Glutamatergic neuron (in vitro differentiated cells): ENCODE results near the gene GPC6. TPM values are rescaled to one million over a fixed set of nuclear protein-coding genes. Genes with fewer than 3 reads are reported as not detected.

Experiments used
- DNase-seq: peaks from one replicate; pipeline ENCODE4 v3.0.0; 2022
- H3K27ac Mint-ChIP-seq: one replicate; pipeline ENCODE4 v1.8.0; 2020; ENCODE audit warnings: mild to moderate bottlenecking, mixed read lengths, inconsistent platforms; ENCODE audit not compliant: unreplicated experiment
- H3K27me3 Mint-ChIP-seq: one replicate; pipeline ENCODE4 v1.8.0; 2020; ENCODE audit warnings: mild to moderate bottlenecking, moderate library complexity, mixed read lengths, inconsistent platforms; ENCODE audit not compliant: unreplicated experiment
- H3K36me3 Mint-ChIP-seq: one replicate; pipeline ENCODE4 v1.8.0; 2020; ENCODE audit warnings: mild to moderate bottlenecking, mixed read lengths, inconsistent platforms; ENCODE audit not compliant: unreplicated experiment
- H3K4me1 Mint-ChIP-seq: one replicate; pipeline ENCODE4 v1.8.0; 2020; ENCODE audit warnings: mild to moderate bottlenecking, low read depth, mixed read lengths, inconsistent platforms; ENCODE audit not compliant: unreplicated experiment
- H3K4me3 Mint-ChIP-seq: one replicate; pipeline ENCODE4 v1.8.0; 2020; ENCODE audit warnings: mild to moderate bottlenecking, mixed read lengths, inconsistent platforms; ENCODE audit not compliant: unreplicated experiment
- H3K9me3 Mint-ChIP-seq: one replicate; pipeline ENCODE4 v1.8.0; 2020; ENCODE audit warnings: mild to moderate bottlenecking, moderate library complexity, mixed read lengths, inconsistent platforms; ENCODE audit not compliant: unreplicated experiment
- total RNA-seq: library from RNA; stranded (reverse); fragmentation: NEBNext Ultra II Directional; extraction: Animal tissue kit (Norgen Biotek cat#: 25700); gene quantifications from one replicate; pipeline ENCODE4 v1.2.1, GENCODE V29; 2021; ENCODE audit not compliant: unreplicated experiment
- TF ChIP-seq, protein P1 (sequence below): fragments of 200-600 bp; sonication (generic); IDR thresholded peaks from one replicate; pipeline ENCODE4 v1.5.0; 2021; ENCODE audit not compliant: partially characterized antibody, unreplicated experiment

GPC6 gene
- total RNA-seq, 1 donor from 2014 or later: 11.8 TPM

DNA sequence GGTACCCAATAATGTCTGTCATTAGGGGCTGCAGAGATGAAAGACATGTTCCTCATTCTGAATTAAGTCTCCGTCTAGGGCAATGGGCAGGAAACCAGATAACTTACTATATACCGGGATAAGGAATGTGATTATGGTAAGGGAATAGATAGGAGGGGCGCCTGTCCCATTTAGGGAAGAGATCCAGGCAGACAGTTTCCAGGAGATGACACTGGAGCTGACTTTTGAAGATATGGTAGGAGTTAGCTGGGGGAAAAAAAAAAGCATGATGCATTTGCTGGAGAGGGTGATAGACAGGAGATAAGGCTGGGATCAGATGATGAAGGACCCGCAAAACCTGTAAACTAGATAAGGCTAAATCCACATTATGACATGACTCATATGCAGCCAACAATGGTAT is 912.2 kb downstream of the GPC6 start:
- no peaks in the 10 kb centered on the region for H3K36me3 Mint-ChIP-seq
- peaks cover 5% of the 10 kb centered on the region for H3K27me3 Mint-ChIP-seq
- no peak for DNase-seq
- H3K4me3 Mint-ChIP-seq: no peak overlapping the region
- TF ChIP-seq, protein P1, sequence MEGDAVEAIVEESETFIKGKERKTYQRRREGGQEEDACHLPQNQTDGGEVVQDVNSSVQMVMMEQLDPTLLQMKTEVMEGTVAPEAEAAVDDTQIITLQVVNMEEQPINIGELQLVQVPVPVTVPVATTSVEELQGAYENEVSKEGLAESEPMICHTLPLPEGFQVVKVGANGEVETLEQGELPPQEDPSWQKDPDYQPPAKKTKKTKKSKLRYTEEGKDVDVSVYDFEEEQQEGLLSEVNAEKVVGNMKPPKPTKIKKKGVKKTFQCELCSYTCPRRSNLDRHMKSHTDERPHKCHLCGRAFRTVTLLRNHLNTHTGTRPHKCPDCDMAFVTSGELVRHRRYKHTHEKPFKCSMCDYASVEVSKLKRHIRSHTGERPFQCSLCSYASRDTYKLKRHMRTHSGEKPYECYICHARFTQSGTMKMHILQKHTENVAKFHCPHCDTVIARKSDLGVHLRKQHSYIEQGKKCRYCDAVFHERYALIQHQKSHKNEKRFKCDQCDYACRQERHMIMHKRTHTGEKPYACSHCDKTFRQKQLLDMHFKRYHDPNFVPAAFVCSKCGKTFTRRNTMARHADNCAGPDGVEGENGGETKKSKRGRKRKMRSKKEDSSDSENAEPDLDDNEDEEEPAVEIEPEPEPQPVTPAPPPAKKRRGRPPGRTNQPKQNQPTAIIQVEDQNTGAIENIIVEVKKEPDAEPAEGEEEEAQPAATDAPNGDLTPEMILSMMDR: no peak
- H3K27ac Mint-ChIP-seq: no peak overlapping the region
- no peaks in the 10 kb centered on the region for H3K9me3 Mint-ChIP-seq
- peaks cover 7% of the 10 kb centered on the region for H3K4me1 Mint-ChIP-seq

DNA sequence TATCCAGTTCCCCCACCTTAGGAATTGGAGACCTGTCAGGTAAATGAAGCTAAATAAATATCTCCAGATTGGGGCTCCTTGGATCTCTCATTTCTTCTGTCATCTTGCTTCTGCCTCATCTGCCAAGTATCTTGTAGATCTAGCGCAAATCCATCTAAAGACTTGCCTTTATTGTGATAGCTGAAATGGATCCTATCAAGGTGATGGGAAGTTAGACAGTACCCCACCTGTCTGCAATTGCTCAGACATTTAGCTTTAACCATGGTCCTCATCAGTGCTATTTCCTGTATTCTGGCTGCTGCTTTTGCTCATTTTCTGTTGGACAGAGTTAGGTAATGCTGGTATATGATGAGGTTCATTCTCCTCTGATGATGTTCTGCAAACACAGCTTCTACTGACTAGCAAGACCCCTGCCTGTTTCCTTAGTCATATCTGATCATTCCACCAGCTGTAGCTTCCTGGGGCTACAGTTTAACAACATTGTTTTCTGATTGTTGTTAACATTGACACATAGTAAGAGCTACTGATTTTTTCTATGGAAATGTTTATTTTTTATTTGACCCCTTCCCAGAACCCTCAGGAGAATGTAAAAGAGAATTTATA is 912.9 kb downstream of the GPC6 start:
- H3K36me3 Mint-ChIP-seq: no peaks in the 10 kb centered on the region
- no peak for DNase-seq
- no peak overlapping the region for H3K27ac Mint-ChIP-seq
- no peak overlapping the region for H3K4me3 Mint-ChIP-seq
- peaks cover 5% of the 10 kb centered on the region for H3K27me3 Mint-ChIP-seq
- TF ChIP-seq, protein P1: no peak
- H3K9me3 Mint-ChIP-seq: no peaks in the 10 kb centered on the region
- H3K4me1 Mint-ChIP-seq: peaks cover 7% of the 10 kb centered on the region

DNA sequence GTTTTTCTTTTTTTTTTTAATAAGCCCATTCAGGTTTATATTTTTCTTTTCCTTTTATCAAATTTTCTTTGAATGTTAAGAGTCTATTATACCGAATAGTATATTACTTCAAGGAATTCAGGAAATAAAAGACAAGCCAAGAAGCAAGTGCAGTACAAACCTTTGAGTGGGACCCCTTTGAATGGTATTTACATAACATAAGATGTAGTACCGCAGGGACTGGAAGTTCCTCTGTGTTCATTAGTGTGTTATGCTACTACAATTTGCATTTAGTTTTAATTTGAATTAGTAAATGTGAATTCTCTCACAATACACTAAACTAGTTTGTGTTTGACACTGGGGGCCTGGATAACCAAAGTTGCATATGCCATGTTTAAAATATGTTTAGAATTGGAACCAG is 913.4 kb downstream of the GPC6 start:
- TF ChIP-seq, protein P1: no peak
- H3K27me3 Mint-ChIP-seq: peaks cover 5% of the 10 kb centered on the region

DNA sequence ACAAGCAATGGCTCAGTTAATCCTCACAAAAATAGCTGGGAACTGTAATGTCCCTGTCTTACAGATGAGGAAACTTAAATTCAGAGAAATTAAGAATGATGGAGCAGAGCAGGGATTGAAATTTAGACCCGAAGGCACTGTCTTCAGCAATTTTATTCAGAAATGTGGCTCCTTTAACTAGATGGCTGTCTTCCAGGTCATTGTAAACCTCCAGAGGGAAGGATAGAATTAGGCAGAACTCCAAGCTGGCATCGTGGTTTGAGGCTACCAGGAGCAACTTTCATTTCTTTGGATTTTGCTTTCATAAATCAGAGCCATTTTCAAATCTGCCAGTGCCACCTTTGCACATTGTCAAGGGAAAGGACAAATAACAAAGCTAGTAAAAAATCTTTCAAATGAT is 913.9 kb downstream of the GPC6 start:
- H3K27me3 Mint-ChIP-seq: peaks cover 5% of the 10 kb centered on the region

More for the DNA sequence above, 913.4 kb downstream of the GPC6 start:
- Mint-ChIP-seq H3K4me3 (no peak overlapping the region), H3K36me3 (no peaks in the 10 kb centered on the region), H3K9me3 (no peaks in the 10 kb centered on the region), H3K27ac (no peak overlapping the region), H3K4me1 (peaks cover 7% of the 10 kb centered on the region)
- DNase-seq: no peak

More for the DNA sequence above, 913.9 kb downstream of the GPC6 start:
- Mint-ChIP-seq H3K36me3 (no peaks in the 10 kb centered on the region), H3K4me3 (no peak overlapping the region), H3K9me3 (no peaks in the 10 kb centered on the region), H3K27ac (no peak overlapping the region), H3K4me1 (peaks cover 7% of the 10 kb centered on the region)
- DNase-seq: no peak
- TF ChIP-seq, protein P1: no peak
